ENCODE measurements around the gene TMEM135.
"Not testable (repeated sequence)": the region's sequence is repeated elsewhere in the genome, so short reads cannot be mapped to it uniquely, and the experiment has no call there.

TMEM135 gene

DNA sequence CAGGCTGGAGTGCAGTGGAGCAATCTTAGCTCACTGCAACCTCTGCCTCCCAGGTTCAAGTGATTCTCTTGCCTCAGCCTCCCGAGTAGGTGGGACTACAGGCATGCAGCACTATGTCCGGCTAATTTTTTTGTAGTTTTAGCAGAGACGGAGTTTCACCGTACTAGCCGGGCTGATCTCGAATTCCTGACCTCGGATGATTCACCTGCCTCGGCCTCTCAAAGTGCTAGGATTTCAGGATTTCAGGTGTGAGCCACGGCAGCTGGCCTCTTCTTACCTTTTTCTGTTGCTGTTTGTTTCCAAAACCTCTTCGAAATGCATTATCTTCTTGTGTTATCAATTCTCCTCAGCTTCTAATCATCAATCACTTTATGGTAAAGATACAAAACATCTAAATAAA lies 22.1 kb upstream of the TMEM135 start:
- DNase-seq, result no peak
- Mint-ChIP-seq H3K9me3 (peaks cover 7% of the 10 kb centered on the region), H3K4me1 (peaks cover 12% of the 10 kb centered on the region), H3K27me3 (ENCODE audit: low read depth, poor library complexity) (peaks cover 3% of the 10 kb centered on the region), H3K27ac (no peak overlapping the region), H3K4me3 (no peak overlapping the region), H3K36me3 (ENCODE audit: low read depth) (peaks cover 8% of the 10 kb centered on the region)
- TF ChIP-seq, protein P1, sequence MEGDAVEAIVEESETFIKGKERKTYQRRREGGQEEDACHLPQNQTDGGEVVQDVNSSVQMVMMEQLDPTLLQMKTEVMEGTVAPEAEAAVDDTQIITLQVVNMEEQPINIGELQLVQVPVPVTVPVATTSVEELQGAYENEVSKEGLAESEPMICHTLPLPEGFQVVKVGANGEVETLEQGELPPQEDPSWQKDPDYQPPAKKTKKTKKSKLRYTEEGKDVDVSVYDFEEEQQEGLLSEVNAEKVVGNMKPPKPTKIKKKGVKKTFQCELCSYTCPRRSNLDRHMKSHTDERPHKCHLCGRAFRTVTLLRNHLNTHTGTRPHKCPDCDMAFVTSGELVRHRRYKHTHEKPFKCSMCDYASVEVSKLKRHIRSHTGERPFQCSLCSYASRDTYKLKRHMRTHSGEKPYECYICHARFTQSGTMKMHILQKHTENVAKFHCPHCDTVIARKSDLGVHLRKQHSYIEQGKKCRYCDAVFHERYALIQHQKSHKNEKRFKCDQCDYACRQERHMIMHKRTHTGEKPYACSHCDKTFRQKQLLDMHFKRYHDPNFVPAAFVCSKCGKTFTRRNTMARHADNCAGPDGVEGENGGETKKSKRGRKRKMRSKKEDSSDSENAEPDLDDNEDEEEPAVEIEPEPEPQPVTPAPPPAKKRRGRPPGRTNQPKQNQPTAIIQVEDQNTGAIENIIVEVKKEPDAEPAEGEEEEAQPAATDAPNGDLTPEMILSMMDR (IDR thresholded peaks at IDR 0.05), result no peak

DNA sequence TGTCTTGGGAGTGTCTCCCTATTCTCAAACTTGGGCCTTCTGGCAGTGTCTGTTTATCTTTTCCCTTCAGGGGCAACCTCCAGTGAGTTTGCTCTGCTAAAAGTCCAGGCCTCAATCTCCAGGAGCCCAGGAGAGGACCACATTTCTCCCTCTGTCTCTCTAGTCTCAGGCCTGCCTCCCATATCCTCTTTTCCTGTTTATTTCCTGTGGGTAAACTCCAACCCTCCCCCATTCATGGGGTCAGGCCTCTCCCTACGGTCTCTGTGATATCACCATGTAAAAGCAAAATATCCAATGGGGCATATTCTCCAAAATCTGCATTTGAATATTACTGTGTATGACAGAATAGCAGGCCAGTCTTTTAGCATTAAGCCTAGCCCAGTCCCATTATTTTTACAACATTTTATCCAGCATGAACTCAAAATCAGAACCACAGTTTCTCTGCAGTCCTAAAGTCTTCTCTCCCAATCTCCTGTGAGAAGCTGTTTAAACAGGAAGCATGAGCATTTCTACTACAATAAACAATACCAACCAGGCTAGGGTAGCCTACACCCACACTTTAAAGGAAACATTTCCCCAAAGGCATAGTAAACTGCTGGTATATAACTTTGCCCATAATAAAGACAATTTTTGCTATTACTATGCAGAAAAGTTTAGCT lies 18.0 kb upstream of the TMEM135 start:
- Mint-ChIP-seq H3K27ac (peak overlapping the region; percentile 74), H3K4me1 (peaks cover 12% of the 10 kb centered on the region), H3K36me3 (ENCODE audit: low read depth) (peaks cover 8% of the 10 kb centered on the region), H3K9me3 (peaks cover 15% of the 10 kb centered on the region), H3K27me3 (ENCODE audit: low read depth, poor library complexity) (no peaks in the 10 kb centered on the region), H3K4me3 (peak overlapping the region; percentile 31)
- no peak for DNase-seq
- TF ChIP-seq, protein P1 (IDR thresholded peaks at IDR 0.05), result no peak

DNA sequence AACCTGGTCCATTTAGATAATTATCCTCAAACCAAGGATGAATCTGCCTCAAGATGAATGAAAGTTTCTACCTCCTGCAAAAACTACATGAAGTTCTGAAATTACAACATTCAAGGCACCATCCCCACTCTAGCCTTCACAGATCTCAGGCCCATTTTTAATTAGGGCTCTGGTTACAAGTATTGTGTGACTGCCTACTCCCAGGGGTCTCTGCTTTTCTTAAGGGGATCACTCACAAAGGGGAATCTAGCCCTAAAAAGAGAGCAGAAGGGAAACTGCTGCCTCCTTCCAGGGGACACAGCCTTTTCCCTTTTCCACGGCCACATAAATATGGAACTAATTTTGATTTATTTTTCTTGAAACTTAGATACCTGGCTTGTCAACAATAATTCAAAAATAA lies 17.4 kb upstream of the TMEM135 start:
- Mint-ChIP-seq H3K27ac (no peak overlapping the region), H3K4me1 (peaks cover 12% of the 10 kb centered on the region), H3K4me3 (no peak overlapping the region), H3K27me3 (ENCODE audit: low read depth, poor library complexity) (peaks cover 2% of the 10 kb centered on the region), H3K36me3 (ENCODE audit: low read depth) (peaks cover 8% of the 10 kb centered on the region), H3K9me3 (peaks cover 17% of the 10 kb centered on the region)
- TF ChIP-seq, protein P1 (IDR thresholded peaks at IDR 0.05), result no peak
- no peak for DNase-seq

DNA sequence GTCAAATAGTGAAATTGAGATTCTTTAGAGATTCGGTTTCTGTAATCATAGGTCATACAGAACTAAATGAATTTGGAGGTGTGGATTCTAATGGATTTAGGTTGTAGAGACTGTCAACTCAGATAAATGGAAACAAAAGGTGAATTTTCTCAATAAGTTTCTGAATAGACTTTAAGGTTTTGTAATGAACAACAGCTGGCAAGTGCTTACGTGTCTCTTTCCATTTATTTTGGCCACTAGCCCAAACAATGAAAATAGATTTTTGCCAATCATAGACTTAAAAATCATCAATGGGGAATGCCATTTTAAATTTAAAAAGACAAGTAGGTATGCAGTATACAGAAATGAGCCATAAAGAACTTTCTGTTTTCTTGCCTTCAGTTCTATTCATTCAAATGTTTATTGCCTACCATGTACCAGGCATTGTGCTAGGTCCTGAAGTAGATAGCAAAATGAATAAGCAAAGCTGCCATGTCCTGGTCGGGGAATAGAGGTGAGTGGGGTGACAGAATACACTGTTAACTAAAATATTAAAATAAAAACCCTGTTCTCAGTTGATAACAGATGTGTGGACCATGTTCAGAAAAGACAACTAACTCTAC lies 16.9 kb upstream of the TMEM135 start:
- peaks cover 12% of the 10 kb centered on the region for H3K4me1 Mint-ChIP-seq
- H3K4me3 Mint-ChIP-seq, result no peak overlapping the region
- no peak overlapping the region for H3K27ac Mint-ChIP-seq
- H3K27me3 Mint-ChIP-seq (ENCODE audit: low read depth, poor library complexity), result peaks cover 7% of the 10 kb centered on the region
- H3K9me3 Mint-ChIP-seq, result peaks cover 22% of the 10 kb centered on the region
- H3K36me3 Mint-ChIP-seq (ENCODE audit: low read depth), result peaks cover 8% of the 10 kb centered on the region
- TF ChIP-seq, protein P1 (IDR thresholded peaks at IDR 0.05), result no peak
- DNase-seq, result no peak

DNA sequence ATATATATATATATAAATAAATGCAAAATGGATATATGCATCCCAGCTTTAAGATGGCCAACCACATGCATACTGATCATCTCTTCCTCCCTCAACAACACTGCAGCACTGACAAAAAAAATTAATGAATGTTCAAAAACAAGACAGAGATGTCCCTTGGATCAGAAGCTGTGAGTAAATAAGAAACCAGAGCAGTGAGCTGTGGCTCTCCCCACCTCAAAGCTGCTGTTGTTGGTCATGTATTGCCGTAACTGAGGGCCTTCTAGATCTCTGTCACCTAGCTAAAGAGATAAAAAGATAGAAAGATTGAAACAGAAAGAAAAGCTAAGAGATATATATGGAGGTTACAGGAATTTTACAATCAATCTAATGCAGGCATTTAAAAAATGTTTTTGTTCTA lies 15.5 kb upstream of the TMEM135 start:
- H3K4me1 Mint-ChIP-seq, result peaks cover 12% of the 10 kb centered on the region
- peak overlapping the region; percentile 76 for H3K27ac Mint-ChIP-seq
- peaks cover 28% of the 10 kb centered on the region for H3K9me3 Mint-ChIP-seq
- no peak overlapping the region for H3K4me3 Mint-ChIP-seq
- no peak for DNase-seq
- peaks cover 8% of the 10 kb centered on the region for H3K36me3 Mint-ChIP-seq (ENCODE audit: low read depth)
- TF ChIP-seq, protein P1 (IDR thresholded peaks at IDR 0.05), result no peak
- peaks cover 8% of the 10 kb centered on the region for H3K27me3 Mint-ChIP-seq (ENCODE audit: low read depth, poor library complexity)

DNA sequence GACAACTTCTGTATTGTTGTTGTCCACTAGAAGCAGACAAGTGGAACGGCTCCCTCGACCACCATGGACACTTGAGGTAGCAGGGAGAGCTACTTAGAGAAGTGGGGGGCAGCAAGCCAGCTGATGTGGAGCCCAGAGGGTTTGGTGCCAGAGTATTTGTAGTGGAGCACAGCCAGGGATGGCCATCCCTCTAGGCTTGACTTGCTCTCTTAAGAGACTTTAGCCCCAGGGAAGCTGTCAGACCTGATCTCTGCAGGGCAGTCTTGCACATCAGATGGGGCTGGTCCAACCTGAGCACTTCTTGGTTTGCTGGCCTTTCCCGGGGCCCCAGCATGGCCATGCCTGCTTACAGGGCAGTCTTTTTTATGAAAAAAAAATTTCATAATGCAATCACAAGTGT lies 15.0 kb upstream of the TMEM135 start:
- H3K36me3 Mint-ChIP-seq (ENCODE audit: low read depth), result peaks cover 8% of the 10 kb centered on the region
- peaks cover 28% of the 10 kb centered on the region for H3K9me3 Mint-ChIP-seq
- TF ChIP-seq, protein P1 (IDR thresholded peaks at IDR 0.05), result no peak
- DNase-seq, result no peak
- H3K27ac Mint-ChIP-seq, result no peak overlapping the region
- peaks cover 8% of the 10 kb centered on the region for H3K27me3 Mint-ChIP-seq (ENCODE audit: low read depth, poor library complexity)
- peaks cover 12% of the 10 kb centered on the region for H3K4me1 Mint-ChIP-seq
- no peak overlapping the region for H3K4me3 Mint-ChIP-seq

DNA sequence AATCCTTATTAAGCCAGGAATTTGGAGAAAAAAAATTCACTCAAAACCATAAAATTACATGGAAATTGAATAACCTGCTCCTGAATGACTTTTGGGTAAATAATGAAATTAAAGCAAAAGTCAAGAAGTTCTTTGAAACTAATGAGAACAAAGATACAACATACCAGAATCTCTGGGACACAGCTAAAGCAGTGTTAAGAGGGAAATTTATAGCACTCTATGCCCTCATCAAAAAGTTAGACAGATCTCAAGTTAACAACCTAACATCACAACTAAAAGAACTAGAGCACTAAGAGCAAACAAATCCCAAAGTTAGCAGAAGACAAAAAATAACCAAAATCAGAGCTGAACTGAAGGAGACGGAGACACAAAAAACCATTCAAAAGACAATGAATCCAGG lies 11.3 kb upstream of the TMEM135 start:
- not testable (repeated sequence) for H3K27me3 Mint-ChIP-seq (ENCODE audit: low read depth, poor library complexity); H3K27ac Mint-ChIP-seq; H3K4me1 Mint-ChIP-seq; H3K4me3 Mint-ChIP-seq; DNase-seq; H3K36me3 Mint-ChIP-seq (ENCODE audit: low read depth)
- H3K9me3 Mint-ChIP-seq, result peaks cover 21% of the 10 kb centered on the region
